Activated CD4-positive, alpha-beta T cell treated with anti-CD3 and anti-CD28 coated beads for 48 hours (primary cell): ENCODE results near the gene PCNX3.

ENCODE experiments used
- DNase-seq: peaks from one replicate; pipeline ENCODE4 v3.0.0-alpha.2; 2020

Gene PCNX3

DNA sequence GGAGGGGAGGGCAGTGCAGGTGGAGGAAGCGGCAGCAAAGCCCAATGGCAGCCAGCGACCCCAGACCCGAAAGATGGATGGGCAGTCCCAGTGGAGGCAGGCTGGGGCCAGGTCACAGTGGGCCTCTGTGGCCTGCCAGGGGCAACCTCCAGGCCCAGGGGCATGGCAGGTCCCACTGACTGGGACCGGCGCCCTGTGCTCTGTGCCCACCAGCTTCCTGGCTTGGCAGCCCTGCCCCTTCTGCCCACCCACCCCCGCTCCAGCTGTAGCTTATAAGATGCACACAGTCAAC is 15.7 kb upstream of the PCNX3 start:
- no peak for DNase-seq

DNA sequence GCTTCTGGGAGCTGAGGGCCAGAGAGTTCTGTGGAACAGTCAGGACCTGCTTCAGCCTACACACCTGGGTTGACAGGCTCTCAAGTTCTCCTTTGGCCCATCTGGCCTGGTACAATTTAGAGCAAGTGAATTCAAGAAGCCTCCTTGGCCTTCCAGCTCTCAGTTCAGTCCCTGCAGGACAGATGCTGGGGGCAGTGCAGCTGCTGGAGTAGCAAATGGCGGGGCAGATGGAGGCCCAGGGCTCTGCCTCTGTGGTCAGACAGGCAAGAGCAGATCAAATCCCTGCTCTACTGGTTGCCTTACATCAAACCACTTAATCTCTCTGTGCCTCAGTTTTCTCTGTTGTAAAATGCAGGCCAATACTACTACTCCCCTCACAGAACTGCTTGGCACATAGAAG is 11.3 kb upstream of the PCNX3 start:
- no peak for DNase-seq

DNA sequence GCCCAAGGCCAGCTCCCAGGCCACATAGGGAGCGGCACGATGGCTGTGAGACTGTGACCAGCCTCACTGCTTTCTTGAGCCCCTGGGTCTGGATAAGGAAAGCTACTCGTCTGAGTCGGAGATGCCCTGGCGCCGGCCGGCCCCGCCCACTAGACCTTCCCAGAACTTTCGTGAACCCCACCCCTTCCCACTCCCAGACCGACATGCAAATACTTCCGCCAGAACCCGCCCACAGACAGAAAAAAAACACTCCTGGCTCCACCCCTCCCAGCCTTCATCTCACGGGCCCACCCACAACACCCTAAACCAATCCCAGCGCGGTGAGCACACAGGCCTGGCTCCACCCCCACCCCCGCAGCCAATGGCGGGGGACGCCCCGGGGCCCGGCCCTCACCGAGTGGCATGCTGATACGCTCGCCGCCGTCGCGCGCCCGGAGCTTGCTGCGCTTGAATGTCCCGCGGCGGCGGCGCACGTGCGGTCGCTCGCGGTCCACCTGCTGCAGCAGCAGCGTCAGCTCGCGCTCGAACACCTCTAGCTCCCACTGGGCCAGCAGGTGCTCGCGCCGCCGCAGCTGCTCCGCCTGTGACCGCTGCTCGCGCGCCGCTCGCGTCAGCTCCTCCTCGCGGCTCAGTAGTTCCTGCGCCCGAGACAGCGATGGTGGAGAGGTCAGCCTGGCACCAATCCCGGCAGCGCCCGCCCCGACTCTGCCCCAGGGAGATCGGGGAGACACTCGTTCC is 8.5 kb upstream of the PCNX3 start:
- peak; percentile 57 for DNase-seq

DNA sequence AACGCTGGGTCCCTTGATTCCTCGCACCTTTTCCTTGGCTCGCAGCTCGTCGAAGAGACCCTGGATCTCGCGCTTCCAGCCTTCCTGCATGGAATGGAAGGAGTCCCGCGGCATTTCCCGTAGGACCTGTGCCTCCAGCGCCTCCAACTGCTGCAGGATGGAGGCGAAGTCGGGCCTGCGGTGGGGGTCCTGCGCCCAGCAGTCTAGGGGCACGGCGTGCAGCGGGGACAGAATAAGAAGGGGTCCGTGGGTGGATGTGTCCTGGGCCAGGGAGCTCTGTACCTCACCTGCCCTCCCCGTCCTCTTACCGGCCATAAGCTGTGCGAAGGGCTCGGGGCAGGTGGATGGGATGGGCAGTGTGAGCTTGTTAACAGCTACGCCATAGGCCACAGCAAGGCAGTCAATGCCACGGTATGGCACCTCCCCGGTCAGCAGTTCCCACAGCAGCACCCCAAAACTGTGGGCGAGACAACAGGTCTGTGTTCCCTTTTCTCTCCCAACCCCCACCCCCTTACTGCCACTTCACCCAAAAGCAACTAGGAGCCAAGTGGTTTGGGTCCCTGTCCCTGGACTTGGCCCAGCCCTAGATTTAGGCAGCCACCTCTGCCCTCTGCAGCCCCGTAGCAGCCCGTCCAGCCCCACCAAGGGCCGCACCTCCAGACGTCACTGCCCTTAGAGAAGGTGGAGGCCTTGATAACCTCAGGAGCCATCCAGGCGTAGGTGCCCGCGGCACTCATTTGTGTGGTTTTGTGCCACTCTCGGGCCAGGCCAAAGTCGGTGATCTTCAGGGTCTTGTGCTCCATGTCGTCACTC is 7.8 kb upstream of the PCNX3 start:
- no peak for DNase-seq

DNA sequence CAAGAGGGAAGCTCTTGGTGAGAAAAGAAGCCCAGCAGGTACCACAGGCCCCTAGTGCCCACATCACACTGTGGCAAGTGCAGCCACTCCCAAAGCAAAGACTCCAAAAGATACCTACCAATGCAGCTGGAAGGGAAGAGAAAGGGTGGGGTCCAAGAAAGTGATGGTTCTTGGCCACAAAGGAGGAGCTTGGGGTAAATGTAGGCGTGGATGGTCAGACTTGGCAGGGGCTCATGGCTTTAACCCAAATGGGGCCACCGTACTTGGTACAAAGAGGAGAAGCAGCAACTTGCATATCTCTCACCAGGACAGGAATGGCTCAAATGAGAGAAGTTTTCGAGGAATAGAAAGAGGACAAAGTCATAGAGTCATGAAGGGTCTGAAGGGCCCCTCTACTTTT is 6.3 kb upstream of the PCNX3 start:
- DNase-seq = no peak

DNA sequence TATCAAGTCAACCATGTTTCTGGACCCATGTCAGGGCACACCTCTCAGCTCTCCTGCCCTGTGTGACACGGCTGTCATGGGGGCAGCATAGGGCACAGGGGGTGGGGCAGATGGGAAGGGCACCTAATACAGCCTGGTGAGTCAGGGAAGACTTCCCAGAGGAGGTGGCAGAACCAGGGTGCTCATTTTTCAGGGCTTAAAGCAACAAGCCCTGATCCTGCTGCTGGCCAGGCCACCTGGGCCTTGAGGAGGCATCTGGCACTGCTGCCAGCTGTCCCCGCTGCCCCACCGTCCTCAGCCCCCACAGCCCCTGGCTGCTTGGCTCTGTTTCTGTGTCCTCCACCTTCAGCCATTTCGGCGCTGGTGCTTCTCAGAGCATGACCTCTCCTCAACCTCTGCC is 5.9 kb upstream of the PCNX3 start:
- DNase-seq = no peak

DNA sequence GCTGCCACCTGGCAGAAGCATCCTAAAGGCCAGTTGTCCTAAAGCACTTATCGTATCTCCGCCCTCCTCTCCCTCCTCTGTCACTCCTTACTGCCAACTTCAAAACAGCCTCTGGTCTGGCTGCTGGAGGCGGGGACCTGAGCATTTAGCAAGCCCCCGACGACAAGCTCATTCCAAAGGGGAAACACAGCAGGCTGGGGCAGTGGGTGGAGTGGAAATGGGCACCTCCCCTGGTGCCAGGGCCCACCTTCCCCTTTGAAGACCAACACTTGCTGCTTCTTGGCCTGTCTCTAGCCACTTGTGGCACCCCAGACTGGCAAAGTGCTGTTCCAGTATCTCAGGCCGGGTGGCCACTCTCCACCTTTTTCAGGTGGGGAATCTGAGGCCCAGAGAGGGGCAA is 5.2 kb upstream of the PCNX3 start:
- DNase-seq = no peak

DNA sequence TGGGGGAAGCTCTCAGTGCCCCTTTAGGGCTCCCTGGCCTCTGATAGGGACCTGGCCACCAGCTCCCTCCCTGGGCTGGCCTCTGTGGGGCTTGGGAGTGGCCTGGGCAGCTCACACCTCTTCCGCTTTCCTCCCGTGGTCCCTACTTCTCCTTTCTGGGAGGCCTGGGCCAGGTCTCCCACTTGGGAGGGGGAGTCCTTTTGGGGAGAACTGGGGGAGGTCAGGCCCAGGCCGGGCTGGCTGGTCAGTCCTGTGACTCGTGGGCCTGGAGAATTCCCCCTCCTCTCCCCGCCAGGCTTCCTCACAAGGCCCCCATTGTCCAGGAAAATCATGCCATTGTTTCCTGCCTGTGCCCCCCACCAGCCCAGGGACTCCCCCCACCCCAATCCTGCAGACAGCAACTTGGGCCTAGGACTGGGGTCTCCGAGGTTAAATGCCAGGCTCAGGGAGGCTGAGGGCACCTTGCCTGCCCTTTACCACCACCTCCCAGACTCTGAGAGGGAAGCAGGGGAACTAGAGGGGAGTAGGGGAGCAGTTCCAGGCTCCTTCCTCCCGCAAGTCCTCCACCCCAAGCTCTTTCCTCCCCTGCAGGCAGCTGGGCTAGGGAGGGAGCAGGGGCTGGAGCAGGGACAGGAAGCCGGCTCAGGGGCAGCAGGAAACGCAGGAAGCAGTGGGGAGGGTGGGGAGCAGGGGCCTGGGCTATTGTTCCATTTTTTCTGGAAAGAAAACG is 4.4 kb upstream of the PCNX3 start:
- no peak for DNase-seq

DNA sequence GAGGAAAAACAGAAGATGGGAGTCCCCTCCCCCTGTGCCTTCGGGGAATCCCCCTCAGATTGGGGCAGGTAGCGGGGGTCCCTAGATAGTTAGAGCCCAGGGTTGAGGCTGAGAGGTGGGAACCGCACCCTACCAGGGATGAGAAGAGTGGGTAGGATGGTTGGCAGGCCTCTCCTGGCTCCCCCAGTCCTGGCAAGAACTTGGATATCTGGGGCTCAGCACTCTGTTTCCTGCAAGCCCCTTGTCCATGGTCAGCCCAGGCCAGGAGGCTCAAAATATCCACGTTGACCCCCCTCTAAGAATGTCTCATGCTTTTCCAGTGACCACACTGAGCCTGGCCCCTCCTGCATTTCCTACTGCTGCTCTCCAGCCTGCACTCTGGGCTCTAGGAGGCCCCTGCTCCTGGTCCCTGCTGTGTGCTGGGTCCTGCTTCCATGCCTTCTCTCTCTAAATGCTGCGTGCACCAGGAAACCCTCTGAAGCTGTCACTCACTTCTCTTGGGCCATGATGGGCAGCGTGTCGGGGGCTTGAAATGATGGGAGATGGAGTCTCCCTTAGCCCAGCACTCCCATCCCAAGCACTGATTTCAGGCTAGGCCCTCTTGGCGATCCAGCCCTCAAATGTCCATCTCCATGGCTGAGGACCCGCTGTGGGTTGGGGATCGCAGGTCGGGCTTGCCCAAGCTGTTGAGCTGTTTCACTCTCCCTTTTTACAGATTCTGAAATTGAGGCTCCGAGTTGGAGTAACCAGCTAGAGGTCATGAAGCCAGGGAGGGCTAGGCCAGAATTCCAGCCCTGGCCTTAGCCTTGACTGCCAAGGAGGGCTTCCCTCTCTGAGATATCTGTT is 3.6 kb upstream of the PCNX3 start:
- no peak for DNase-seq

DNA sequence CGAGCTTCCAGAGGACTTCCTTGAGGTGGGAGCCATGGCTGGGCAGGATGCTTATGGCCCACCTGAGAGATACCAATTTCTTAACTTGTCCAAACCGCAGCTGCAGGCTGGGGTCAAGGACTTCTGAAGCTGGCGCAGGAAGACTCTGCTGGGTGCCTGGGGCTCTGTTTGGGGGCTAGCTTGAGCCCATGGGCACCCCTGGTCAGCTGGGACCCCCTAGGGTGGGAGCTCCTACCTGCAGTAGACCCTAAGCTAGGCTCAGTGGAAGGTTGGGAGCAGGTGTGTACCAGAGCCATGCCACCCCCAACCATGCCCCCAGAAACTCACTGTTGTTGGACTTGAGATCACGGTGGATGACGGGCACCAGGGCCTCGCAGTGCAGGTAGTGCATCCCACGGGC is 2.9 kb upstream of the PCNX3 start:
- DNase-seq = no peak

DNA sequence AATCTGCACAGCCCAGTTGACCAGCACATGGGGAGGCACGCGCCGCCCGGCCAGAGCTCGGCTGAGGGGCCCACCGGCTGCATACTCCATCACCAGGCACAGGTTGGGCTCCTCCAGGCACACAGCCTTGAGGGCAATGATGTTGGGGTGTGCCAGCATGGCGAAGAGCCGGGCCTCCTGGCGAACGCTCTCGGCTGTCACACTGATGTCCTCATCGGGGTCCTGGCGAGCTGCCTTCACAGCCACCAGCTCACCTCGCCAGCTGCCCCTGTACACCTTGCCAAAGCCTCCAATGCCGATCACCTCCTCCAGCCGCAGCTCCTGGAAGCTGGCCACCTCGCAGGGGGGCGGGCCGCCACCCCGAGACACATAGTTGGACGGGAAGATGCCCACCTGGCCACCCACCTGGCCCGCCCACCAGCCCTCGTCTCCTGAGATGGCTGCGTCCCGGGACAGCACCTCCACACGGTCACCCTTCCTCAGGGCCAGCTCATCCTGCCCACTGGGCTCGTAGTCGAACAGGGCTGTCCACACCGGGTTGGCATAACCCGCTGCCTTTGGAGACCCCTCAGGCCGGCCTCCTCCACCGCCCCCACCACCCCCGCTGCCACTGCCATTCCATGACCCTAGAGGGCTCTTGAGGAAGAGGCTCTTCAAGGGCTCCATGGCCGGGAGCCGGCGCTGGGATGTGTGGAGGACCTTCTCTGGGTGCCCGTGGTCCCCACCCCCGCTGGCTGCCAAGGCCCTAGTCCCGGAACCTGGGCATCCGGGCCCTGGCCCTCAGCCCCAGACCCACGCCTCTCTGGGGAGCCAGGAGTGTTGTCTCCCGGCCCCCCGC is 2.3 kb upstream of the PCNX3 start:
- no peak for DNase-seq

DNA sequence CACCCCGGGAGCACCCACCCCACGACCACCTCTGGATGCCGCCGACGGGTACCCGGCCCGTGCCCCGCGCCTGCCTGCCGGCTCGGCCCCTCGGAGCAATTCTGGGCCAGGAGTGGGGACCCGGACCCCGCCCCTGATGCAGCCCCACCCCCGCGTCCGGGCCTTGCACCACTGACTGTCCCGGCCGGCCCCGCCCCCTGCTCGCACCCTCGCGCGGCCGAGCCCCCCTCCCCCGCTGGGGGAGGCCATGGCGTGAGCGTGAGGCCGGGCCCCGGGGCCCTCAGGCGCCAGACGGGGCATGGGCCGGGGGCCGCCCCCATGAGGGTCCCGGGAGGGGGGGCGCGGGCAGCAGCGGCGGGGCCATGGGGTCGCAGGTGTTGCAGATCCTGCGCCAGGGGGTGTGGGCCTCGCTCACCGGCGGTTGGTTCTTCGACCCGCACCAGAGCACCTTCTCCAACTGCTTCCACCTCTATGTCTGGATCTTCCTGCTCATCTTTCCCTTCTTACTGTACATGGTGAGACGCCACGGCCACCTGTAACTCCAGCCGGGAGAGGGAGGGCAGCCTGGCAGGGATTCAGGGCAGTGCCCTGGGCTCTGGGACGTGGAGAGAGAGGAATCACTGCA is 486 bp downstream of the PCNX3 start:
- DNase-seq = peak; percentile 63

DNA sequence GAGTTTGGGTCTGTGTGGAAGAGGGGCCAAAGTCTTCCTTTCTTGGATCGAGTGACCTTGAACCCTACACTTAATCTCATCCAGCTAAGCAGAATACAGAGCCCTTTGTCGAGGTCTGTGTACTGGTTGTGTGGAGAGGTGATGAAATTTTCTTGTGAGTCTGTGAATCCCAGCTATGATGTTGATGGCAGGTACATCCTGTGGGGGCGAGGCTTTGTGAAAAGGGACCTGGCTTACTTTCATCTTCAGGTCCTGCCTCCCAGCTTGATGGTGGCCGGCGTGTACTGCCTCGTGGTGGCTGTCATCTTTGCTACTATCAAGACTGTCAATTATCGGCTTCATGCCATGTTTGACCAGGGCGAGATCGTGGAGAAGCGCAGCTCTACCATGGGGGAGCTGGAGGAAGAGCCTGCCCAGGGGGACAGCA is 1.0 kb downstream of the PCNX3 start:
- DNase-seq = peak; percentile 54

DNA sequence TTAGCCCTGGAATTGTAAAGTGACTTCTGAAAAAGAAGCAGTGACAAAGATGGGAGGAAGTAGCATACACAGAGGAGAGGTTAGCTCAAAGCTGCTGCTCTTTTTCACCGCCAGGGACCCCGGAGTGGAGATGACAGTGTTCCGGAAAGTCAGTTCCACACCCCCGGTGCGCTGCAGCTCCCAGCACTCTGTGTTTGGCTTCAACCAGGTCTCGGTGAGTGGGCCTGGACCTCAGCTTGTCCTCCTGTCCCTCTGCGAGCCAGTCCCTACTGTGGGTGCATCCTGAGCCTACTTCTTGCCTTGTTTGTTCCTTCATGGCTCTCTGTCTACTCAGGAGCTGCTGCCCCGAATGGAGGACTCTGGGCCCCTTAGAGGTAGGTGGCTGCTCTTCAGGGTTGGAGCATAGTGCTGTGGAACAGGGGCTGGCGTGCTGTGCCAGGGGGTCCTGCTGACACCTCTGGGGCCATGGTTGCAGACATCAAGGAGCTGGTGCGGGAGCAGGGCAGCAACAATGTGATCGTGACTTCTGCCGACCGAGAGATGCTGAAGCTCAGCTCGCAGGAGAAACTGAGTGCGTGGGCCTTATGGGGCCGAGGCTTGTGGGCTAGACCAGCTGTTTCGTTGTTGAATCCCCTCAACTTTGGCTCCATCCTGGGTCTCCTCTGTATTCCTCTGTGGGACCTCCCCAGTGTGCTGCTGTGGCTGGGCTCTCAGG is 1.7 kb downstream of the PCNX3 start:
- no peak for DNase-seq

DNA sequence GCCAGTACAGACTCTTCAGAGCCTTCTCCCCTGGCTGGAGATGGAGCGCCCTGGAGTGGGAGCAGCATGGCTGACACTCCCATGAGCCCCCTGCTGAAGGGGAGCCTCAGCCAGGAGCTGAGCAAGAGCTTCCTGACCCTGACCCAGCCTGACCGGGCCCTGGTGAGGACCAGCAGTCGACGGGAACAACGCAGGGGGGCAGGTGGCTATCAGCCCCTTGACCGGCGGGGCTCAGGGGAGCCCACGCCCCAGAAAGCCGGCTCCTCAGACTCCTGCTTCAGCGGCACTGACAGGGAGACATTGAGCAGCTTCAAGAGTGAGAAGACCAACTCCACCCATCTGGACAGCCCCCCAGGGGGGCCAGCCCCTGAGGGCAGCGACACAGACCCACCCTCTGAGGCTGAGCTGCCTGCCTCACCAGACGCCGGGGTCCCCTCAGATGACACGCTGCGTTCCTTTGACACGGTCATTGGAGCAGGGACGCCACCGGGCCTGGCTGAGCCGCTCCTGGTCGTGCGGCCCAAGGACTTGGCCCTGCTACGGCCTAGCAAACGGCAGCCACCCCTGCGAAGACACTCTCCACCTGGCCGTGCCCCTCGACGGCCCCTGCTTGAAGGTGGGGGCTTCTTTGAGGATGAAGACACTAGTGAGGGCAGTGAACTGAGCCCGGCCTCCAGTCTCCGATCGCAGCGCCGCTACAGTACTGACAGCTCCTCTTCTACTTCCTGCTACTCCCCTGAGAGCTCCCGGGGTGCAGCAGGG is 2.6 kb downstream of the PCNX3 start:
- no peak for DNase-seq

DNA sequence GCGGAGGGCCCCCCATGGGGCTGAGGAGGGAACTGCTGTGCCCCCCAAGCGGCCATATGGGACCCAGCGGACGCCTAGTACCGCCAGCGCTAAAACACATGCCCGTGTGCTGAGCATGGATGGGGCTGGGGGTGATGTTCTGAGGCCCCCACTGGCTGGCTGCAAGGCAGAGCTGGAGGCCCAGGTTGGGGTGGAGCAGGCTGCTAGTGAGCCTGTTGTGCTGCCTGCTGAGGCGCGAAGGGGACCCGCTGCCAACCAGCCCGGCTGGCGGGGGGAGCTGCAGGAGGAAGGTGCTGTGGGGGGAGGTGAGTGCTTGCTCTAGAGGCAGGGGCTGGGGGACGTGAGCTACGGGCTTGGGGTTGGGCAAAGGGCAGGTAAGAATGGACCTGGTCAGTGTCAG is 3.2 kb downstream of the PCNX3 start:
- DNase-seq = no peak

DNA sequence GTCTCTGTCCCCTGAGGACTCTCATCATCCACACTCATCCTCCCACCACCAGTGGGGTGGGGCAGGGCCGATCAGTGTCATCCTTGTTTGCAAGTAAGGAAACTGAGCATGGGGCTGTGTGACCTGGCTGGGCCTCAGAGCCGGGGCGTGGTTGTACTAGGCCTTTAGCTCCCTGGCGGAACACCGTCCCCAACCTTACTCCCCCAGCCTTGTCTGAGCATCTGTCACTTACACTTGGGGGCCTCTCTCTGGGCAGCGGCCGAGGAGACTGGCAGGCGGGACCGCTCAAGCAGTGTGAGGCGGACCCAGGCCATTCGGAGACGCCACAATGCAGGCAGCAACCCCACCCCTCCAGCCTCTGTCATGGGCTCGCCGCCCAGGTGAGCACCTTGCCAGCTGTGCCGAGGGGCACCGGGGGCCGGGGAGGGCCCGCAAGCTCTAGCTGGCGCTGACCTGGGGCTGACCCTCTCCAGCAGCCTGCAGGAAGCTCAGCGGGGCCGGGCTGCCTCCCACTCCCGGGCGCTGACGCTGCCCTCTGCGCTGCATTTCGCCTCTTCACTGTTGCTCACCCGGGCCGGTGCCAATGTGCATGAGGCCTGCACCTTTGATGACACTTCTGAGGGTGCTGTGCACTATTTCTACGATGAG is 3.8 kb downstream of the PCNX3 start:
- no peak for DNase-seq

DNA sequence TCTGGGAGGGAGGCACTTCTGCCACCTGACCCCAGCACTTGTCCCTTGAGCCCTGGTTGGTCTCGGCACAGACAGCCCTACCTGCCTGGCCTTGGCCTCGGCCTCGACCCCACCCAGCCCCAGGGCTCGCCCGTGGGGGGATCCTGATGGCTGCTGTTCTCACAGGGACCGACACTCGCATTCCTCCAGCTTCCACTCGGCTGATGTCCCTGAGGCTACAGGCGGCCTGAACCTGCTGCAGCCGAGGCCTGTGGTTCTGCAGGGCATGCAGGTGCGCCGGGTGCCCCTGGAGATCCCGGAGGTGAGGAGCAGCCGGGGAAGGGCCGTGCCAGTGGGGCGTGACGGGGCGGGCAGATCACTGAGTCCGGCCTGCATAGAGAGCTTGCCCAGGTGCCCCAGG is 5.1 kb downstream of the PCNX3 start:
- no peak for DNase-seq

DNA sequence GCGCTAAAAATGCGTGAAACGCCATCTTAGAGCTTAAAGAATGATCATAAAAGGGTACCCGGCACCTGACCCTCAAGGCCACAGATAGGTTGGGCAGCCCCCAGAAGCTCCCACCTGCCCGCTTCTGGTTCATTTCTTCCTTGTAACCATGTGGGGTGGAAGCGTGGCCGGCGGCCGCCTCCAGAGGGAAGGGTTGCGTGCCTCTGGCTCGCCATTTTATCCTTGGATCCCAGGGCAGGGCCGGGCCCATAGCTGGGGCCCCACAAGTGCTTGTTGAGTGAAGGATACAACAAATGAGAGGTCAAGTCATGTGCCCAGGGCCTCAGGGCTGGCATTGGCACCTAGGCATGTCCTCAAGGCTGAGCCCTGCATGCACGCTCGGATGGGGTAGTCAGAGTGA is 5.9 kb downstream of the PCNX3 start:
- no peak for DNase-seq

DNA sequence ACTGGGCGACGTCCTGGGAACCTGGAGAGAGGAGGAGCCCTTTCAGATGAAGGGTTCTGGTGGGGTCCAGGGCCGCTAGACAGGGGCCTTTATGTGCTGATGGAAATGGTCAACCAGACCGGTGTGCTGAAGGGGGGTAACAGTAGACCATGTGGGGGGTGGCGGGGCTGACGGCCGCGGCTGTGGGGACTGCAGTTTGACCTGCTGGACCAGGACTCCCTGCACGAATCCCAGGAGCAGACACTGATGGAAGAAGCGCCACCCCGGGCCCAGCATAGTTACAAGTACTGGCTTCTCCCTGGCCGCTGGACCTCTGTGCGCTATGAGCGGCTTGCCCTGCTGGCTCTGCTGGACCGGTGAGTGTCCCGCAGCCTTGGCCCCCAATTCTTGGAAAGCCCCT is 6.4 kb downstream of the PCNX3 start:
- no peak for DNase-seq
